CD4-positive, CD25-positive, alpha-beta regulatory T cell (primary cell): ENCODE measurements around the gene MAP3K10. TPM values are rescaled to one million over a fixed set of nuclear protein-coding genes. Genes with fewer than 3 reads are reported as not detected.

ENCODE experiments used
- ATAC-seq, 2 donors: fragments of 150-1000 bp; cut with Tn5 transposase; one replicate each; pipeline ENCODE4 v1.10.0; 2021; ENCODE audit warnings: low read depth in 2 of 2, moderate number of reproducible peaks in 2 of 2, moderate library complexity in 1 of 2
- DNase-seq, 3 donors: peaks; one replicate each; pipeline versions ENCODE4 v3.0.0 to v3.0.0-alpha.2; 2012 to 2022; ENCODE audit warnings: mixed read lengths in 1 of 3
- H3K27ac ChIP-seq: one replicate; pipeline ENCODE4 v1.7.0; 2013; ENCODE audit warnings: mild to moderate bottlenecking, low read length; ENCODE audit not compliant: insufficient read depth, poor library complexity, severe bottlenecking
- H3K27me3 ChIP-seq: one replicate; pipeline ENCODE4 v1.7.0; 2013; ENCODE audit warnings: low read length; ENCODE audit not compliant: control insufficient read depth, insufficient read depth
- H3K36me3 ChIP-seq: one replicate; pipeline ENCODE4 v1.7.0; 2013; ENCODE audit warnings: mild to moderate bottlenecking, low read length, moderate library complexity; ENCODE audit not compliant: control insufficient read depth, insufficient read depth
- H3K4me1 ChIP-seq: 2 replicates; pipeline ENCODE4 v1.7.0; 2013; ENCODE audit warnings: mild to moderate bottlenecking, low read length; ENCODE audit not compliant: insufficient read depth, control insufficient read depth, poor library complexity, severe bottlenecking
- H3K4me3 ChIP-seq: one replicate; pipeline ENCODE4 v1.7.0; 2013; ENCODE audit warnings: low read depth, mild to moderate bottlenecking, low read length, moderate library complexity
- H3K9me3 ChIP-seq, 2 experiments: 1 replicate in 1 of 2; 2 replicates in 1 of 2; pipeline ENCODE4 v1.7.0; 2013; ENCODE audit warnings: low read length in 2 of 2, mild to moderate bottlenecking in 1 of 2, moderate library complexity in 1 of 2; ENCODE audit not compliant: control insufficient read depth in 2 of 2
- H3K27ac Mint-ChIP-seq, 3 donors: one replicate each; pipeline ENCODE4 v1.8.0; 2020 to 2022; ENCODE audit warnings: mild to moderate bottlenecking in 3 of 3, mixed read lengths in 3 of 3, moderate library complexity in 2 of 3
- H3K27me3 Mint-ChIP-seq: one replicate; pipeline ENCODE4 v1.8.0; 2022; ENCODE audit warnings: mild to moderate bottlenecking, mixed read lengths
- H3K36me3 Mint-ChIP-seq: one replicate; pipeline ENCODE4 v1.8.0; 2020; ENCODE audit warnings: mixed read lengths
- H3K4me1 Mint-ChIP-seq, 4 donors: one replicate each; pipeline ENCODE4 v1.8.0; 2020 to 2022; ENCODE audit warnings: mixed read lengths in 4 of 4, mild to moderate bottlenecking in 1 of 4
- H3K4me3 Mint-ChIP-seq, 4 donors: one replicate each; pipeline ENCODE4 v1.8.0; 2020 to 2022; ENCODE audit warnings: mild to moderate bottlenecking in 4 of 4, mixed read lengths in 4 of 4, moderate library complexity in 3 of 4
- H3K9me3 Mint-ChIP-seq, 7 donors: one replicate each; pipeline ENCODE4 v1.8.0; 2020 to 2022; ENCODE audit warnings: mixed read lengths in 7 of 7, mild to moderate bottlenecking in 3 of 7, moderate library complexity in 2 of 7
- polyA plus RNA-seq, 4 donors: library from polyadenylated mRNA; unstranded; fragments of 300-500 nt; fragmentation: Illumina TruSeq; gene quantifications; one replicate each; pipeline ENCODE4 v1.2.3, GENCODE V29; 2021
- total RNA-seq: library from RNA; stranded (reverse); gene quantifications from one replicate; pipeline ENCODE4 v1.2.3, GENCODE V29; 2022

MAP3K10 gene
- total and polyA plus RNA-seq, 5 donors from 2014 or later = 0.14 to 25.8 (median 0.65) TPM

DNA sequence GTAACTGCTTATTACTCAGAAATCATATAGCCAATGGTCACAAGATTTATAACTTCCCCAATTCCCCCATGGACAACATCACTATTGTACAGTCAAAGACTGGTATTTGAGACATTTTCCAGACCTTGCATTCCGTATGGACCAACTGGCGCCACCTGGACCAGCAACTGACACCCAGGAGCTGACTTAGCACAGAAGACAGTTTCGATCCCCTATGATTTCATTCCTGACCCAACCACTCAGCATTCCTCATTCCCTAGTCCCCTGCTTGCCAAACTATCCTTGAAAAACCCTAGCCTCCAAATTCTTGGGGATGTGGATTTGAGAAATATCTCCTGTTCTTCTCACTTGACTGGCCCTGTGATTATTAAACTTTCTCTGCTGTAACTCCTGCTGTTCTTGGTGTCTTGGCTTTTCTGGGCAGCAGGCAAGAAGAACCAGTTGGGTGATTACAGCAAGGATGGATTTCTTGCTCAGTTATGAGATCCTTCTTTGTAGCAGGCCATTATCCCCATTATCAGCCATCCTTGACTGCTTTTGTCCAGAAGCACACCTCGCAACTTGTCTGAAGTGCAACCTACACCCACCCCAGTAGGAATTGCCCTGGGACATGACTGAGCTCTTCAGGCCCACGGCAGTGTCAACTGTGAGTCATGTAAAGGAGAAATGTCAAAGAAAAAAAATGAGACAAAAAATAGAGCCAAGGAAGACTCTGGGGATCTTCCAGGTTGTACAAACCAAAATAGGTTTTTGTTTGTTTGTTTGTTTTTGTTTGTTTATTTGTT is 13.7 kb upstream of the MAP3K10 start:
- no peak overlapping the region for H3K4me3 Mint-ChIP-seq
- H3K36me3 Mint-ChIP-seq = no peaks in the 10 kb centered on the region
- H3K27me3 ChIP-seq = no peaks in the 10 kb centered on the region
- no peaks in the 10 kb centered on the region for H3K9me3 ChIP-seq
- H3K4me3 ChIP-seq = no peak overlapping the region
- no peaks in the 10 kb centered on the region for H3K9me3 Mint-ChIP-seq
- no peaks in the 10 kb centered on the region for H3K4me1 ChIP-seq
- H3K27ac ChIP-seq = no peak overlapping the region
- H3K36me3 ChIP-seq = no peaks in the 10 kb centered on the region
- H3K4me1 Mint-ChIP-seq = peaks cover 0 to 2% (median 0%) of the 10 kb centered on the region in 4 donors
- no peak overlapping the region for H3K27ac Mint-ChIP-seq
- ATAC-seq = no peak
- no peak for DNase-seq
- peaks cover 14% of the 10 kb centered on the region for H3K27me3 Mint-ChIP-seq

DNA sequence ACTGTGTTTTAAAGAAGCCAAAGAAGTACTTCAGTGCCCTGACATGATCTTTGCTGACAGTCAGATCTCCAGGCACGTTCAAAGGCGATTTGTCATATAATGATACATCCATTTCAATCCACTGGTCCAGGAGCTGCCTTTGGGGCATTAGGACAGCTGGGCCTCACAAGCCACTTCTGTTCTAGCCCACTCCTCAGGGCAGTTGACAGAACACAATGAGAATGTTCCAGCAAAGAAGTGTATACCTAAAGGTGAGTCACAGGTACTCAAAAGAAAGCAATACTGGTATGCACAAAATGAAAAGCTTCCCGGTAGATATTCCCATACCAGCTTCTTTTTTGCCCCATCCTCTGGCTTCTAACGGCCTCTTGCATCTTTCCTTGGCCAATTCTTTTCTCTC is 12.5 kb upstream of the MAP3K10 start:
- Mint-ChIP-seq H3K36me3 (no peaks in the 10 kb centered on the region), H3K27me3 (peaks cover 14% of the 10 kb centered on the region), H3K27ac (no peak overlapping the region), H3K4me1 (peaks cover 0 to 2% (median 0%) of the 10 kb centered on the region in 4 donors), H3K4me3 (no peak overlapping the region), H3K9me3 (no peaks in the 10 kb centered on the region)
- ATAC-seq = no peak
- H3K36me3 ChIP-seq = no peaks in the 10 kb centered on the region
- no peak for DNase-seq
- H3K9me3 ChIP-seq = no peaks in the 10 kb centered on the region
- no peak overlapping the region for H3K27ac ChIP-seq
- no peak overlapping the region for H3K4me3 ChIP-seq
- H3K27me3 ChIP-seq = no peaks in the 10 kb centered on the region
- H3K4me1 ChIP-seq = no peaks in the 10 kb centered on the region

- DNase-seq (no peak), ATAC-seq (no peak)
- no peak overlapping the region for H3K27ac ChIP-seq
- Mint-ChIP-seq H3K4me3 (no peak overlapping the region), H3K4me1 (no peaks in the 10 kb centered on the region), H3K27ac (no peak overlapping the region), H3K36me3 (no peaks in the 10 kb centered on the region), H3K27me3 (peaks cover 8% of the 10 kb centered on the region), H3K9me3 (no peaks in the 10 kb centered on the region)
- H3K4me3 ChIP-seq = no peak overlapping the region
- H3K4me1 ChIP-seq = no peaks in the 10 kb centered on the region
- H3K9me3 ChIP-seq = no peaks in the 10 kb centered on the region
- no peaks in the 10 kb centered on the region for H3K36me3 ChIP-seq
- no peaks in the 10 kb centered on the region for H3K27me3 ChIP-seq
Measured at GRCh38 chr19:40184273-40184672, 7.0 kb upstream of the MAP3K10 start.

DNA sequence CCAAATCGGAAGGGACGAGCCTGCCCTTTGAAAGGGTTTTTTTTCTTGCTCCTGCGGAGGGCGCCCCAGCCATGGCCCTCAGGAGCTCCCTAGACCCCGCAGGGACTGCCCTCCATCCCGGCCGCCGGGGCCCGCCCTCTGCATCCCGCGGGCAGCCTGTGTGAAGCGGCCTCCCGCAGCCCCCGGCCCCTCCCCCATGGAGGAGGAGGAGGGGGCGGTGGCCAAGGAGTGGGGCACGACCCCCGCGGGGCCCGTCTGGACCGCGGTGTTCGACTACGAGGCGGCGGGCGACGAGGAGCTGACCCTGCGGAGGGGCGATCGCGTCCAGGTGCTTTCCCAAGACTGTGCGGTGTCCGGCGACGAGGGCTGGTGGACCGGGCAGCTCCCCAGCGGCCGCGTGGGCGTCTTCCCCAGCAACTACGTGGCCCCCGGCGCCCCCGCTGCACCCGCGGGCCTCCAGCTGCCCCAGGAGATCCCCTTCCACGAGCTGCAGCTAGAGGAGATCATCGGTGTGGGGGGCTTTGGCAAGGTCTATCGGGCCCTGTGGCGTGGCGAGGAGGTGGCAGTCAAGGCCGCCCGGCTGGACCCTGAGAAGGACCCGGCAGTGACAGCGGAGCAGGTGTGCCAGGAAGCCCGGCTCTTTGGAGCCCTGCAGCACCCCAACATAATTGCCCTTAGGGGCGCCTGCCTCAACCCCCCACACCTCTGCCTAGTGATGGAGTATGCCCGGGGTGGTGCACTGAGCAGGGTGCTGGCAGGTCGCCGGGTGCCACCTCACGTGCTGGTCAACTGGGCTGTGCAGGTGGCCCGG is 815 bp downstream of the MAP3K10 start:
- Mint-ChIP-seq H3K9me3 (no peaks in the 10 kb centered on the region), H3K36me3 (peaks cover 4% of the 10 kb centered on the region), H3K27ac (no peak overlapping the region), H3K4me1 (peaks cover 6 to 46% (median 24%) of the 10 kb centered on the region in 4 donors), H3K27me3 (no peaks in the 10 kb centered on the region), H3K4me3 (peak overlapping the region; percentile 64 to 85 (median 78))
- Histone ChIP-seq H3K9me3 (no peaks in the 10 kb centered on the region), H3K27me3 (no peaks in the 10 kb centered on the region), H3K4me3 (no peak overlapping the region), H3K36me3 (no peaks in the 10 kb centered on the region), H3K27ac (no peak overlapping the region), H3K4me1 (peaks cover 22% of the 10 kb centered on the region)
- DNase-seq (peak in 2 of 3 donors; percentile 12 to 22), ATAC-seq (no peak)

- Mint-ChIP-seq H3K9me3 (no peaks in the 10 kb centered on the region), H3K4me3 (peak overlapping the region; percentile 64 to 85 (median 78)), H3K4me1 (peaks cover 6 to 46% (median 24%) of the 10 kb centered on the region in 4 donors), H3K36me3 (peaks cover 7% of the 10 kb centered on the region), H3K27me3 (no peaks in the 10 kb centered on the region), H3K27ac (peak overlapping the region in 1 of 3 donors; percentile 56)
- Histone ChIP-seq H3K4me3 (peak overlapping the region; percentile 44), H3K36me3 (no peaks in the 10 kb centered on the region), H3K4me1 (peaks cover 22% of the 10 kb centered on the region), H3K9me3 (no peaks in the 10 kb centered on the region), H3K27ac (no peak overlapping the region), H3K27me3 (no peaks in the 10 kb centered on the region)
- ATAC-seq = no peak
- no peak for DNase-seq
Measured at GRCh38 chr19:40192758-40193586, 1.7 kb downstream of the MAP3K10 start.

GRCh38 chr19:40193587-40193849 is 2.3 kb downstream of the MAP3K10 start:
- no peaks in the 10 kb centered on the region for H3K27me3 ChIP-seq
- H3K27ac ChIP-seq = no peak overlapping the region
- H3K4me1 ChIP-seq = peaks cover 22% of the 10 kb centered on the region
- H3K4me3 ChIP-seq = no peak overlapping the region
- Mint-ChIP-seq H3K9me3 (no peaks in the 10 kb centered on the region), H3K4me3 (peak overlapping the region in 3 of 4 donors; percentile 51 to 85 (median 64)), H3K27me3 (no peaks in the 10 kb centered on the region), H3K4me1 (peaks cover 6 to 46% (median 24%) of the 10 kb centered on the region in 4 donors), H3K36me3 (peaks cover 7% of the 10 kb centered on the region), H3K27ac (peak overlapping the region in 1 of 3 donors; percentile 56)
- DNase-seq (no peak), ATAC-seq (no peak)
- H3K36me3 ChIP-seq = no peaks in the 10 kb centered on the region
- H3K9me3 ChIP-seq = no peaks in the 10 kb centered on the region

- DNase-seq = no peak
- Mint-ChIP-seq H3K4me1 (peaks cover 4 to 25% (median 11%) of the 10 kb centered on the region in 4 donors), H3K9me3 (no peaks in the 10 kb centered on the region), H3K27ac (no peak overlapping the region), H3K4me3 (no peak overlapping the region), H3K27me3 (no peaks in the 10 kb centered on the region), H3K36me3 (peaks cover 12% of the 10 kb centered on the region)
- no peak overlapping the region for H3K27ac ChIP-seq
- no peak for ATAC-seq
- no peak overlapping the region for H3K4me3 ChIP-seq
- no peaks in the 10 kb centered on the region for H3K27me3 ChIP-seq
- no peaks in the 10 kb centered on the region for H3K4me1 ChIP-seq
- no peaks in the 10 kb centered on the region for H3K9me3 ChIP-seq
- H3K36me3 ChIP-seq = peaks cover 2% of the 10 kb centered on the region
Measured at GRCh38 chr19:40198272-40198990, 7.2 kb downstream of the MAP3K10 start.
